ENCODE measurements around the gene TSPAN1.

- TF ChIP-seq EP300 (IDR thresholded peaks at IDR 0.05; ENCODE audit: borderline replicate concordance in 1 of 2, low read depth in 1 of 2, low read length in 1 of 2) = no peak
- TF ChIP-seq CTCF (IDR thresholded peaks at IDR 0.05) = no peak
- TF ChIP-seq REST (IDR thresholded peaks at IDR 0.05; ENCODE audit: low read depth, low read length) = no peak
- no peak for TF ChIP-seq USF1 (IDR thresholded peaks at IDR 0.05; ENCODE audit: borderline replicate concordance, low read depth)
- no peak for TF ChIP-seq USF2 (IDR thresholded peaks at IDR 0.05; ENCODE audit: borderline replicate concordance, low read depth, low read length)
- no peak for TF ChIP-seq FOXM1 (IDR thresholded peaks at IDR 0.05; ENCODE audit: low read depth)
- no peak for TF ChIP-seq JUND (IDR thresholded peaks at IDR 0.05)
- no peak for TF ChIP-seq SIN3A (IDR thresholded peaks at IDR 0.05; ENCODE audit: borderline replicate concordance, low read depth, low read length)
- TF ChIP-seq EZH2phosphoT487 (IDR thresholded peaks at IDR 0.05; ENCODE audit: borderline replicate concordance, low read depth) = no peak
- no peak for TF ChIP-seq TEAD4 (IDR thresholded peaks at IDR 0.05; ENCODE audit: borderline replicate concordance, insufficient read depth)
- no peak for TF ChIP-seq POLR2AphosphoS5 (IDR thresholded peaks at IDR 0.05; ENCODE audit: low read depth, low read length)
Observed at GRCh38 chr1:46205791-46206190, 30.9 kb downstream of the TSPAN1 start.
